H7 (cell line): Measurements from ENCODE around the gene SLC24A5. TPM values are rescaled to one million over a fixed set of nuclear protein-coding genes. Genes with fewer than 3 reads are reported as not detected.
A peak's percentile ranks its signal among the peaks of the same experiment; 100 is the strongest.

Experiments
- DNase-seq: peaks from one replicate; pipeline ENCODE4 v3.0.0; 2012
- H3K27me3 ChIP-seq: 2 replicates; pipeline ENCODE4 v1.6.0; 2011; ENCODE audit warnings: mild to moderate bottlenecking, low read length; ENCODE audit not compliant: control insufficient read depth, insufficient read depth
- H3K36me3 ChIP-seq: replicated peaks from 2 replicates; pipeline ENCODE4 v1.5.1; 2011; ENCODE audit warnings: low read length; ENCODE audit not compliant: control insufficient read depth, insufficient read depth
- H3K4me3 ChIP-seq: 2 replicates; pipeline ENCODE4 v1.5.1; 2011; ENCODE audit warnings: low read depth, mild to moderate bottlenecking, control low read depth, low read length, moderate library complexity; ENCODE audit not compliant: insufficient read depth
- total RNA-seq: library from RNA; depleted of rRNA; stranded (reverse); fragments of >200 nt; shearing (Covaris generic); gene quantifications from 2 replicates; pipeline ENCODE4 v1.2.3, GENCODE V29; 2014; rRNA removed

The SLC24A5 gene
- 0.07 and 0.11 TPM in 2 replicates for total RNA-seq

GRCh38 chr15:48120745-48121144 lies at the start of gene SLC24A5:
Gene SLC24A5 (plus strand): TSS chr15:48120990. CDS start chr15:48121045, 55 bp downstream.
- Histone ChIP-seq H3K36me3 (no peaks in the 10 kb centered on the region), H3K4me3 (no peak within 1 kb of the TSS)
- no peak for DNase-seq

GRCh38 chr15:48072941-48073340 lies 47.8 kb upstream of the SLC24A5 start:
- Histone ChIP-seq H3K27me3 (no peaks in the 10 kb centered on the region), H3K36me3 (no peaks in the 10 kb centered on the region), H3K4me3 (no peak overlapping the region)
- DNase-seq, result no peak

More at GRCh38 chr15:48120745-48121144, at the start of gene SLC24A5:
- H3K27me3 ChIP-seq, result no peaks in the 10 kb centered on the region

GRCh38 chr15:48073881-48074280 lies 46.9 kb upstream of the SLC24A5 start:
- H3K27me3 ChIP-seq, result no peaks in the 10 kb centered on the region
- DNase-seq, result no peak
- H3K36me3 ChIP-seq, result no peaks in the 10 kb centered on the region
- no peak overlapping the region for H3K4me3 ChIP-seq

- Histone ChIP-seq H3K36me3 (no peaks in the 10 kb centered on the region), H3K4me3 (no peak overlapping the region), H3K27me3 (no peaks in the 10 kb centered on the region)
- DNase-seq, result no peak
Observed at GRCh38 chr15:48076454-48076853, 44.3 kb upstream of the SLC24A5 start.

- Histone ChIP-seq H3K27me3 (no peaks in the 10 kb centered on the region), H3K4me3 (no peak overlapping the region), H3K36me3 (no peaks in the 10 kb centered on the region)
- no peak for DNase-seq
Observed at GRCh38 chr15:48077616-48078184, 43.1 kb upstream of the SLC24A5 start.

- no peaks in the 10 kb centered on the region for H3K27me3 ChIP-seq
- H3K4me3 ChIP-seq, result no peak overlapping the region
- H3K36me3 ChIP-seq, result no peaks in the 10 kb centered on the region
- DNase-seq, result peak; percentile 40
Observed at GRCh38 chr15:48084759-48085590, 35.8 kb upstream of the SLC24A5 start.

GRCh38 chr15:48085591-48085930 lies 35.2 kb upstream of the SLC24A5 start:
- Histone ChIP-seq H3K27me3 (no peaks in the 10 kb centered on the region), H3K36me3 (no peaks in the 10 kb centered on the region), H3K4me3 (no peak overlapping the region)
- no peak for DNase-seq

GRCh38 chr15:48086133-48086532 lies 34.7 kb upstream of the SLC24A5 start:
- no peaks in the 10 kb centered on the region for H3K27me3 ChIP-seq
- DNase-seq, result no peak
- no peak overlapping the region for H3K4me3 ChIP-seq
- no peaks in the 10 kb centered on the region for H3K36me3 ChIP-seq

- no peaks in the 10 kb centered on the region for H3K27me3 ChIP-seq
- no peaks in the 10 kb centered on the region for H3K36me3 ChIP-seq
- no peak for DNase-seq
- no peak overlapping the region for H3K4me3 ChIP-seq
Observed at GRCh38 chr15:48086576-48086975, 34.2 kb upstream of the SLC24A5 start.

GRCh38 chr15:48087844-48088243 lies 32.9 kb upstream of the SLC24A5 start:
- Histone ChIP-seq H3K27me3 (no peaks in the 10 kb centered on the region), H3K36me3 (no peaks in the 10 kb centered on the region), H3K4me3 (no peak overlapping the region)
- DNase-seq, result no peak

GRCh38 chr15:48089702-48090101 lies 31.1 kb upstream of the SLC24A5 start:
- no peaks in the 10 kb centered on the region for H3K27me3 ChIP-seq
- no peak for DNase-seq
- H3K4me3 ChIP-seq, result no peak overlapping the region
- no peaks in the 10 kb centered on the region for H3K36me3 ChIP-seq

GRCh38 chr15:48090115-48090514 lies 30.7 kb upstream of the SLC24A5 start:
- DNase-seq, result no peak
- Histone ChIP-seq H3K4me3 (no peak overlapping the region), H3K36me3 (no peaks in the 10 kb centered on the region), H3K27me3 (no peaks in the 10 kb centered on the region)

GRCh38 chr15:48090666-48091065 lies 30.1 kb upstream of the SLC24A5 start:
- H3K4me3 ChIP-seq, result no peak overlapping the region

GRCh38 chr15:48091522-48091921 lies 29.3 kb upstream of the SLC24A5 start:
- DNase-seq, result no peak
- H3K27me3 ChIP-seq, result no peaks in the 10 kb centered on the region
- no peak overlapping the region for H3K4me3 ChIP-seq
- H3K36me3 ChIP-seq, result no peaks in the 10 kb centered on the region

More at GRCh38 chr15:48090666-48091065, 30.1 kb upstream of the SLC24A5 start:
- no peaks in the 10 kb centered on the region for H3K27me3 ChIP-seq
- no peaks in the 10 kb centered on the region for H3K36me3 ChIP-seq
- DNase-seq, result no peak

GRCh38 chr15:48096355-48096786 lies 24.4 kb upstream of the SLC24A5 start:
- H3K36me3 ChIP-seq, result no peaks in the 10 kb centered on the region
- no peaks in the 10 kb centered on the region for H3K27me3 ChIP-seq
- H3K4me3 ChIP-seq, result no peak overlapping the region
- DNase-seq, result no peak
